Nucleus accumbens (tissue), 56 donors: ENCODE results near the gene SLC12A7.
"Not testable (repeated sequence)": the region's sequence is repeated elsewhere in the genome, so short reads cannot be mapped to it uniquely, and the experiment has no call there.

Source experiments
- DNase-seq, 56 donors: peaks; one replicate each; lab custom pipeline; 2025; lab: John Stamatoyannopoulos, UW

Gene SLC12A7

GRCh38 chr5:1067141-1068121 is 44.4 kb downstream of the SLC12A7 start:
- no peak for DNase-seq

GRCh38 chr5:1066676-1067075 is 45.2 kb downstream of the SLC12A7 start:
- no peak for DNase-seq

- no peak for DNase-seq
These were observed 45.8 kb downstream of the SLC12A7 start for GRCh38 chr5:1065891-1066650.

GRCh38 chr5:1065143-1065750 is 46.6 kb downstream of the SLC12A7 start:
- no peak for DNase-seq

GRCh38 chr5:1064383-1065142 is 47.3 kb downstream of the SLC12A7 start:
- DNase-seq: no peak

- no peak for DNase-seq
These were observed 48.0 kb downstream of the SLC12A7 start for GRCh38 chr5:1063661-1064382.

- no peak for DNase-seq
These were observed 48.9 kb downstream of the SLC12A7 start for GRCh38 chr5:1062761-1063568.

GRCh38 chr5:1061916-1062315 is 49.9 kb downstream of the SLC12A7 start:
- DNase-seq: no peak

- not testable (repeated sequence) for DNase-seq
These were observed 50.6 kb downstream of the SLC12A7 start for GRCh38 chr5:1061292-1061691.

- no peak for DNase-seq
These were observed 51.3 kb downstream of the SLC12A7 start for GRCh38 chr5:1060535-1060981.

GRCh38 chr5:1059884-1060263 is 52.0 kb downstream of the SLC12A7 start:
- DNase-seq: no peak

GRCh38 chr5:1058988-1059883 is 52.6 kb downstream of the SLC12A7 start:
- DNase-seq: no peak

- no peak for DNase-seq
These were observed 53.5 kb downstream of the SLC12A7 start for GRCh38 chr5:1058083-1058945.

GRCh38 chr5:1057485-1058082 is 54.3 kb downstream of the SLC12A7 start:
- no peak for DNase-seq

GRCh38 chr5:1056611-1057484 is 55.0 kb downstream of the SLC12A7 start:
- no peak for DNase-seq
